Stimulated activated CD8-positive, alpha-beta memory T cell treated with anti-CD3 and anti-CD28 coated beads, Interleukin-12 subunit alpha, Interleukin-12 subunit beta, amount 100 ng/mL, for 1 hour (primary cell): ENCODE results near the gene KIF16B.

ENCODE experiments used
- DNase-seq: peaks from one replicate; pipeline ENCODE4 v3.0.0-alpha.2; 2020; ENCODE audit warnings: low read depth

KIF16B gene

DNA sequence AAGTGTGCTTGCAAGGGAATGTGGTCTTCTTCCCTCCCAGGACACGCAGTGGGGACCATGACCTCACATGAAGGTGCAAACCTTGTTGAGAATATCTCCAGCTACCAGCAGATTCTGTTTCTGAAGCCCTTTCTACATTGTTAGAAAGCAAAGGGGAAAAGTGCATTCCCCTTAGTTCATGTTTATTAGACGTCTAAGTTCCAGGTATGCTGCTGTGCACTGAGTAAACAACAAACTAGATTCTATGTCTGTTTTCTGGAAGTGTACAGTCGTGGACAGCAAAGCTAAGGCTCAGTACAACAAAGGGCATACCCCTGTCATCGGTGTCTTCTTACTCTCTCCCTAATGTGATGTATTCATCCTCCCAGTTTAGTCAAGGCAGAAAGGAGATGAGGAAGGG is 178.5 kb downstream of the KIF16B start:
- DNase-seq: no peak

DNA sequence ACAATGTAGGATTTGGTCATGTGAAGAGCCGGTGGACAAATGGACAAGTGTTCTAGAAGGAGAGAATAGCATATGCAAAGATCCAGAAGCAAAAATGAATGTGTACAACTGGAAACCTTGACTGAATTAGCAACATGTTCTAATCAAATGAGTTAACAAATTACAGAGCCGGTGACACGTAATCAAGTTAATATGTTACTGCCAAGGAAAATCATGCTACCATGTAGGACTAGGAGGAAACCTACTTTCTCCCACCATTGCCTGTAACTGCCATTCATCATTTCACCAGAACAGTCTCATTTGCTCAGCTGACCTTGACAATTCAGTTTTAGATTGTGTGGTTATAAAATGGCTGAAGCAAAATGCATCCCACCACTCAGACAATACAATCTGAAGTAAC is 179.4 kb downstream of the KIF16B start:
- no peak for DNase-seq

- no peak for DNase-seq
These were observed 180.0 kb downstream of the KIF16B start for GRCh38 chr20:16393297-16393696.

DNA sequence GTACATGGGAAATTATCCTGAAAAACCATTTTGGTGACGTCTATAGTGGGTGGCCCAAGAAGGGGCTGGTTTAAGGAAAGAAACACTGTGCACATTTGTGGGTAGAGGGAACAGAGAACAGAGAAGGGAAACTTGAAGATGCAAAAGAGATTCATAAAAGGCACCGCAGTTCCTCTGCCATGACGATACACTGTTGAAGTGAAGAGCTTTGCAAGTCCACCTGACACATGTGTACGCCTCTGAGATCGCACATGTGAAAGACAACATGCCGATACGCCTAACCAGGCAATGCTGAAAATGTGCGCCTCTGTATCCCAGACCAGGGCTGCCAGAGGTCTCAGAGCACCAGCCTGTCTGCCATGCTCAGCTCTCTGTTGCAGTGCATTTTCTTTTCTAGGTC is 180.9 kb downstream of the KIF16B start:
- no peak for DNase-seq

DNA sequence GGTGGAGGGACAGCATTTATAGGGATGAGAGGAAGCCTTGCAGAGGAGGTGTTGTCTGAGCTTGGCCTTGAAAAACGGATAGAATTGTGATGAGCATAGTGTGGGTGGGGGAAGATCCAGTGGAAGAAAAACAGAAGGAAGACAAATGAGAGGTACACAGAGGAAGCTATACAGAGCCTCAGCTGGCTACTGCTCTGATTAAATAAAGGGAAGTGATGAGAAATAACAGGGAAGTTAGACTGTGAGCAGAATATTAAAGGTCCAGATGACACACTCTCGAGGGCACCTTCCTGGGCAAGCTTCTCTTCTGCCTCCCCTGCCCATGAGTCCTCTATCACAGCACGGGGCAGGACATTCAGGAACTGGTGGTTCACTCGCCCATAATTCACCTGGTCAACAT is 182.3 kb downstream of the KIF16B start:
- DNase-seq: no peak

DNA sequence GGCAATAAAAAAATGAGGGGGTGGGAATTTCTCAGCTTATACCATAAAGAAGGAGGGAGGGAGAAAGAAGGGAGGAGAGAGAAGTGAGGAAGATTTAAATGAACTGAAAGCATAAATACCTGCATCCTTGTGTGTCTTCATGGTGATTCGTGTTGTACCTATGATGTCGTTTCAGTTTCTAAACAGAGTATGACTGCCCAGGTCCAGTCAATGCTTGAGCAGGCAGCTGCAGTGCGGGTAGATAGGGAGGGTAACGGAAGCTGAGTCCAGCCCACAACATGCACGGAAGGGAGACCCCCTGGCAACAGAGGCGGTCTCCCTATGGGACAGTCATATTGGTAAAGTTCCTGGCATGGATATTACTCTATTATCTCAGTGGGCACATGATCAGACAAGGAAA is 184.5 kb downstream of the KIF16B start:
- DNase-seq: no peak

DNA sequence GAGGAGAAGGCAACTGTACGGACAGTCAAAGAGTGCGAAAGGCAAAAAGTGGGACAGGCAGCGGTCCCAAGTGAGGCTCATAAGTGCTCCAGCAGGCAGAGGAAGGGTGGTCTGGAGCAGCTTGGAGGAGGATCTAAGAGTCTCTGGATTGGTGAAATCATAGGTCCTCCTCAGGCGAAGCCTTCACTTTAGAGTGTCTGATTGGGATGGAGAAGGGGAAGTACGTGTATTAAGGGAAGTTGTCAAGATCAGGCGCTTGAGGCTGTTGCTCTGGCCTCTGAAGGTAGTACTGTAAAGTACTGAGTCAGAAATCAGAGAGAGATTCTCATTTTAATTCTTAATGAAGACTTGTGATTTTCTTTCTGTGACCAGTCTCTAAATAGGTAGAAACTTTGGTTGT is 185.6 kb downstream of the KIF16B start:
- no peak for DNase-seq

GRCh38 chr20:16385891-16386290 is 187.4 kb downstream of the KIF16B start:
- DNase-seq: no peak

DNA sequence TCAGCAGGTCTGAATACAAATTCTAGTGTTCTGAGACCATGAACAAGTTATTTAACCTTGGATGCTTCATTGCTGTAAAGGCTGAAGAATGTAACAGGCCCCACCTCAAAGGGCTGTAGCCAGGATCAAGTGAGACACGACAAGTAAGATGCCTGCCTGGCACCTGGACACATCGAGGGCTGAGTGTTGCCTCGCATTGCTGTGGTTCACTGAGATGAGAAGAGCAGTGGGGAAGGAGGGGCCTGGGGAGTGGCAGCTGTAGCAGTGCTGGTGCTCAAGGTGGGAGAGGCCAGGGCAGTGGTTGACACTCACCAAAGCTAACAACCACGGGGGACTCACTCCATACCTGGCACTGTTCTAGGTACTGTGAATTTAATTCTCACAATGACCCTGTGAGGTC is 187.8 kb downstream of the KIF16B start:
- no peak for DNase-seq

DNA sequence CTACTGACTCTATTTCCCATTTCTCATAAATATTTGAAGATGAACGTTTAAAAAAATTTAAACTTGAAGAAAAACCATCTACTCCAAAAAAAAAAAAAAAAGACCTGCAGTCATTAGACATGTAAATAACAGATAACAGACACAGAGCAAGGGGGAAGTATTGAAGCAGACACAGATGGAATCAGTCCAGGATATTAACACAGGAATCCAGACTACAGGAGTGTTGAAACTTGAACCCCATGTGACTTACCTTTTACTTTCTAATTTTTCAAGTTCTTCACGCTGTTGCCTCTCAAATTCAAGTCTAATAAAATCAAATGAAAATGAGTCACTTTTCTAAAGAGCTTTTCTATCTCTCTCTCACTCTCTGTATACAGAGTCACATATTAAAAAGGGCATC is 191.8 kb downstream of the KIF16B start:
- DNase-seq: no peak

DNA sequence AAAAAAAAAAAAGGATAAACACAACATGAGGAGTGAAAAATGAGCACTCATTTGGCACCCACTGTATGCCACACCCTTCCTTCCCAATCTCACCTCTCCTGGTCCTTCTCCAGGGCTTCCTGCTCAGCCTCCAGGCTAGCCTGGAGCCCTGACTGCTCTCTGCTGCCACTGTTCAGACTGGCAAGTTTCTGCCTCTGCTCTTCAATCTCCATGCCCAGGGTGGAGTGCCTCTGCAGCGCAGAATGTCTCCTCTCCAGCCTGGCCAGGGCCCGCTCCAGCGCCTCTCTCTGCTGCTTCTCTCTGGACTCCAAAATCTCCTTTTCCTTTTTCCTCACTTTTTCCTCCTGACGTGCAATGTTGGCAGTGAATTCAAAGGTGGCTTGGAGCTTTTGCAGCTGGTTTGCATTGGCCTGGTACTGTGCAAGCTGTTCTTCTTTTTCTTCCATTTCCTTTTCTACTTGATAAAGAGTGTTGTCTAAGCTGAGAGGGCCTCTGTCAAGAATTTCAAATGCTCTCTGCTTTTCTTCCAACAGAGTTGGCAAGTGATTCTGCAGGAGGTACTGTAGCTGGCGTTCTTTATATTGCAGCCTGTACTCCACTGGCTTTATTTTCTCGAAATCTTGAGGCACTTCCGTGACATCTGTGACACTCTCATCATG is 194.4 kb downstream of the KIF16B start:
- no peak for DNase-seq

GRCh38 chr20:16378122-16378521 is 195.1 kb downstream of the KIF16B start:
- no peak for DNase-seq

DNA sequence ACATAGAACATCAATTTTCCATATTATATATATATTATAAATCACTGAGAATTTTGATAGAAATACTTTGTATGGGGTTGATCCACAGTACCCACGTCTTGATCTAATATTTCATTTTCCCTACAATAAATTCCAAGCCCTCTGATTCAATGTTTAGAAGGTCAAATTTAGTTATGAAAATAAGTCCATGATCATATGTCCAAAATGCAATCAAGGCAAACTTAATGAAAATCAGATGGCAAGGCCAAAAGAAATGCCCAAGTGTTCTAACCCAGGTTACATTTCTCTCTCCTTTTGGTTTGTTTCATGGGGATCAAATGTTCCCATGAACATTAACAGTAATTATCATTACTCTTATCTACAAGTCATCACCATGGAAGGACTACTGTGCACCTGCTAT is 203.8 kb downstream of the KIF16B start:
- no peak for DNase-seq

DNA sequence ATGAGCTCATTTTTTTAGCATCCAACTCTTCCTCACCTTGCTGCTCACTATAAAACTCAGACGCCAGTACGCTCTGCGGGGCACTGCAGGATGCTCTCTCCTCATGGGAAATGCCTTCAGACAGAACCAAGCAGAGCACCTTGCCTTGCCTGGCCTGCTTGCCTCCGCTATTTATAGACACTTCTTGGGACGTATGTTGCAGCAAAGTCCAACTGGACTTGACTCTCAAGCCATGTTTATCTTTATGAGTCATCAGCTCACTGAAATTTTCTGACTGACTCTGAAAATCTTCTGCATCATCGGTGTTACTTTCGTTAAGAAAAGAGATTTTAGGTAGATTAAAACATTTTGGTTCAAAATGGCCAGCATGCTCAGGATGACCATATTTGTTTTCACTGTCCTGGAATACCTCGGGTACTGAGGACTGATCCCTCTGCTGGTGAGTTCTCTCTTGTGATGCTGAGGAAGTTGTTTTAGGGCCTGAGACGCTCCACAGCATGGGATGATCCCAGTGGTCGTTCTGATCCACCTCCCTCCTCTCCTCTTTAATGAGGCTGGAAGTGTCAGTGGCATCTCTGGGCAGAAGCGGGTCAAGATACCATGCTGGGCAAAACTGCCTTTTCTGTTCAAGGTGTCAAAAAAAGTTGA is 204.5 kb downstream of the KIF16B start:
- no peak for DNase-seq

- DNase-seq: no peak
These were observed 205.2 kb downstream of the KIF16B start for GRCh38 chr20:16367948-16368560.

GRCh38 chr20:16366529-16366928 is 206.7 kb downstream of the KIF16B start:
- DNase-seq: no peak

DNA sequence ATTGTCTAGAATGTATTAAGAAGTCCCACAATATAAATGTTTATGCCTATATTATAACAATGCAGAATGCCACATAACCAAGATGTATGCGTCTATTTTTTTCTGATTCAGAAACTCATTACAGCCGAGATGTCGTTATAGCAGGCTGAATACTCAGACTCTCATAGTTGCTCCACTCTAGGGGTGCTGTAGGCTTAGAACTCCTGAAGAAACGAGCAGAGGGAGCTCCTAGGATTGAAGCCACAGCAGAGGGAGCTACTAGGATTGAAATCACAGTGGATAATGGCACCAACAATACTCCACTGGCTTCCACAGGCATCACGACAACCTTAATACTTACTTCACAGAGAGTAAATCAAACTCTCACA is 208.9 kb downstream of the KIF16B start:
- DNase-seq: no peak

DNA sequence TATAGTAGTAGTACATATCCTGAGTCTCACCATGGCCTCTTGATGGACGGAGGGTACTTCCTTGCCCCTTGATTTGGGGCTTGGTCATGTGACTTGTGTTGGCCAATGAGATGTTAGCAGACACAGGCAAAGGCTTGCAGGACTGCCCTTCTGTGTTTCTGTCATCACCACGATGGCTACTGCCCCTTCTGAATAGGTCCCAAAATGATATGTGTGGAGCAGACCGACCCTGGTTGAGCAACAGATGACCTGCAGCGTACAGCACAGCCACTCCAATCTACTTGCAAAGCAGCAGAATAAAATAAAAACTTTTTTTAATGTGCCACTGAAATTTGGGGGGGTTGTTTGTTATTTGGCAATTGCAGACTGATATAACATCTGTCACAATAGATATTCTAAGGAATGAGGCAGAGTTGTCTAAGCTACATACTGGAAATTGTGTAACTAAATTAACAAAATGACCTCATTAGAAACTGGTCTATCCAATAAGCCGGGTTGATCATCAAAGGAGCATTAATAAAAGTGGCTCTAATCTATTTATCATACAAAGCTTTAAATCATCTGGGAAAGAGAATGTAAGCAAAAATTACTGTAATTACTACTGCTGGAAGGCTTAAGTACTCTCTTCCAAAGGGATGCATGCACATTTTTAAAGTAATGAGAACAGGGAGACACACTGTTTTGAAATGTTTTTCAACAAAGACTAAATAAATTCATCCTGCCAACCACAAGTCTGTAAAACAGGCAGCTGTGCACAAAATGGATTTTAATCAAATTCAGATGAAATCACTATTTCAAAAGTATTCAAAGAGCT is 209.5 kb downstream of the KIF16B start:
- DNase-seq: no peak

DNA sequence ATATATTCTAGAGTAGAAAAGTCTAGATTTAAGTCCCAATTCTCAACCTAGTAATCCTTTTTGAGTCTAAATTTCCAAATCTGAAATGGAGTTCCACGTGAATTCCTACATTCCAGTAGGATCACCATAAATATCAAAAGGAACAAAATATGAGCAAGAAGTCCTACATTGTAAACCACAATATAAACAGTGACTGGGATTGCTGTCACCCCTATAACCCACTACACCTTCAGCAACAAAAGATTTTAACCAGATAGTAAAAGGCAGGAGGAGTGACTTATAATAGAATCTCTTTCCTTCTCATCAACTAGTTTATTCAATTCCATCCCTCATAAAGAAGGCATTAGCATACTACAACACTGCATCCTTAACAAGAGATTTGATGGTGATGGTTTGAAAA is 210.6 kb downstream of the KIF16B start:
- DNase-seq: no peak

- no peak for DNase-seq
These were observed 212.6 kb downstream of the KIF16B start for GRCh38 chr20:16360668-16361067.

DNA sequence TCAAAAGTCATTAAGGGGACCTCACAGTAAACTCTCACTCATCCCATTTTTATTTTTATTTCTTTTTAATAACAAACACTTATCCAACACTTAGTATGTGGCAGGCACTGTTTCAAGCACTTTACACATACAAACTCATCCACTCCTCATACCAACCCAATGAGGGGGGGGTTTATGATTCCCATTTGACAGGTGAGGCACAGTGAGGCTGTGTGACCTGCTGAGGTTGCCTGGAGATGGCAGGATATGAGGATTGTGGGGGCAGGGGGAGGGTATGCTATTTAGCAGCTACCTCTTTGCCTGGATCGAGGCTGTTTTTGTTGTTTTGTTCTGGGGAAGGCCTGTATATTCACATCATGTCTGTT is 219.8 kb downstream of the KIF16B start:
- DNase-seq: no peak

DNA sequence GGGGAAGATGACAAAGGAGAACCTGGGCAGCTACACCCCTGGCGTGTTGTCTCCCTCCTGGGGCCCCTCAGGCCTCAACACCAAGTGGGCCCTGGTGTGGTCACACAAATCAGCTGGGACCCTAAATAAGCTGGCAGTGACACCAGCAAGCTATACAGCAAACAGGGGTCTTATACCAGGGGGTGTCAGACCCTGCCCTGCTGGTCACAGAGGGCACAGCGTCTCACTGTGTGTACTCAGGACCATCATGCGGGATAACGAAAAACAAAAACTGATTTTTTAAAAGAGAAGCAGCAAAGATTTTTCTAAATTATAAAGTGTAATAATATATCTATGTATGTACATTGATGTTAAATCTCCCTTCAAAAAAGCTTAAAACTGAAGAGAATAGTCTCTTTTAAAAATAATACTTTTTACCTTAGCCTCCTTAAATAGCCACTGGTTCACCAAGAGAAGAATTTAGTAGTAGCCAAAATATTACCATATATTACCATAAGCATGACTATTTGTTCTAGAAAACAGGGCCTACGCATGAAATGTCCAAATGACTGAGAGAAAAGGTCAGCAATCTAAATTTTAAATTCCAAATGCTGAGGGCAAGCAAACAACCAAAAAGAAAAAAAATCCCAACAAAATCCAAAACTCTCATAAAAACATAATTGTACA is 220.4 kb downstream of the KIF16B start:
- no peak for DNase-seq

DNA sequence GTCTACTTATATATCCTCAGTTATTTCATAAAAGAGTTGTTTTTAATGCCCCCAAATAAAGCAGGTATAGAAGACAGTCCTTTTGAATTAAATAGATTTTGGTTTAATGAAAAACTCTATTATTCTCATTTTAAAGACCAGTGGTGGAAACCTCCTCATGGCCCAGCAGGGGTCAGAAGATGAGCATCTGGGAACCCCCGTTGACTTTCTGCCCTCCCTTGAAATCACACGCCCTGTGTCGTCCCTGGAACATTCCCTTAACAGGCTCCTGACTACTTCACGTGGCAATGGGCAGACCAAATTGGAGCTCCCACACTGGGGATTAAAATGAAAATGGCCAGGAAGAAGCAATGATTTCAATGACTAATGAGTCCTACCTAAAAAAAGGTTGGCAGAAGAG is 220.9 kb downstream of the KIF16B start:
- no peak for DNase-seq
